Activated B cell treated with CpG ODN at 0.5 μM for 24 hours (primary cell): ENCODE data around the gene PTPRJ. TPM values are rescaled to one million over a fixed set of nuclear protein-coding genes. Genes with fewer than 3 reads are reported as not detected.
A peak's percentile ranks its signal among the peaks of the same experiment; 100 is the strongest.
"Not testable (repeated sequence)": the region's sequence is repeated elsewhere in the genome, so short reads cannot be mapped to it uniquely, and the experiment has no call there.

Experiments used
- ATAC-seq: fragments of 200-7000 bp; cut with Tn5 transposase; one replicate; pipeline ENCODE4 v1.10.0; 2021; ENCODE audit warnings: low read depth, mild to moderate bottlenecking, moderate library complexity
- CTCF ChIA-PET: fragments of 350-600 bp; sonication (Branson Sonifier 250); formaldehyde crosslinking; loops from one replicate; lab custom pipeline; 2021; ENCODE audit warnings: antibody characterized with exemption; lab: Charles Lee
- POLR2A ChIA-PET: fragments of 350-600 bp; sonication (Branson Sonifier 250); formaldehyde crosslinking; loops from one replicate; lab custom pipeline; 2021; ENCODE audit warnings: antibody characterized with exemption; lab: Charles Lee
- DNase-seq: peaks from one replicate; pipeline ENCODE4 v3.0.0; 2022
- H3K27ac Mint-ChIP-seq: one replicate; pipeline ENCODE4 v1.8.0; 2020; ENCODE audit warnings: mixed read lengths
- H3K27me3 Mint-ChIP-seq: one replicate; pipeline ENCODE4 v1.8.0; 2021; ENCODE audit warnings: mixed read lengths
- H3K36me3 Mint-ChIP-seq: one replicate; pipeline ENCODE4 v1.8.0; 2021; ENCODE audit warnings: low read depth, mixed read lengths
- H3K4me1 Mint-ChIP-seq: one replicate; pipeline ENCODE4 v1.8.0; 2021; ENCODE audit warnings: mixed read lengths
- H3K4me3 Mint-ChIP-seq: one replicate; pipeline ENCODE4 v1.8.0; 2020; ENCODE audit warnings: mild to moderate bottlenecking, mixed read lengths
- H3K9me3 Mint-ChIP-seq: one replicate; pipeline ENCODE4 v1.8.0; 2020; ENCODE audit warnings: mixed read lengths
- CTCF ChIP-seq: fragments of 200-600 bp; IDR thresholded peaks from one replicate; pipeline ENCODE4 v1.8.0; 2022; ENCODE audit warnings: antibody characterized with exemption, mild to moderate bottlenecking
- intact Hi-C: fragments of 100-400 bp; cut with micrococcal nuclease; formaldehyde crosslinking; loops from one replicate; pipeline ENCODE4 v1.15.1; 2024
- total RNA-seq: library from RNA; stranded (reverse); gene quantifications from 2 replicates; pipeline ENCODE4 v1.2.3, GENCODE V29; 2022

Gene PTPRJ
- total RNA-seq, 1 donor from 2014 or later, result 19.2 TPM

GRCh38 chr11:48019595-48019994 is 39.2 kb downstream of the PTPRJ start:
- intact Hi-C loops, result no loop called here
- DNase-seq (no peak), ATAC-seq (no peak)
- no peaks in the 10 kb centered on the region for H3K36me3 Mint-ChIP-seq
- H3K4me3 Mint-ChIP-seq, result peak overlapping the region; percentile 40
- H3K9me3 Mint-ChIP-seq, result no peaks in the 10 kb centered on the region
- no peak for TF ChIP-seq CTCF
- POLR2A ChIA-PET, result interaction anchor here (0.6 to 3.8 kb wide), 15 partner anchors 11 to 165 kb away, joined by 3 to 26 read pairs (median 4); no protein-coding TSS in a partner anchor
- CTCF ChIA-PET, result interaction anchor here (0.8 to 3.2 kb wide), 11 partner anchors 11 to 165 kb away, joined by 3 to 22 read pairs (median 4); partner anchors contain the start of gene PTPRJ
- no peaks in the 10 kb centered on the region for H3K27me3 Mint-ChIP-seq
- H3K27ac Mint-ChIP-seq, result peak overlapping the region; percentile 88
- peaks cover 76% of the 10 kb centered on the region for H3K4me1 Mint-ChIP-seq

- intact Hi-C loops, result loop anchor here (1.0 kb wide), 7 partner anchors 12 to 162 kb away; no protein-coding TSS in a partner anchor
Measured at GRCh38 chr11:48020092-48020755, 39.9 kb downstream of the PTPRJ start.

GRCh38 chr11:48021201-48021820 is 41.0 kb downstream of the PTPRJ start:
- DNase-seq, H3K9me3 Mint-ChIP-seq, H3K27ac Mint-ChIP-seq, intact Hi-C loops, H3K4me3 Mint-ChIP-seq, H3K27me3 Mint-ChIP-seq, ATAC-seq, H3K36me3 Mint-ChIP-seq: not testable (repeated sequence)
- ChIA-PET POLR2A (interaction anchor here (1.9 kb wide), 1 partner anchor 12 kb away, joined by 14 read pairs; no protein-coding TSS in a partner anchor), CTCF (interaction anchor here (0.9 kb wide), 1 partner anchor 75 kb away, joined by 3 read pairs; no protein-coding TSS in a partner anchor)
- peaks cover 78% of the 10 kb centered on the region for H3K4me1 Mint-ChIP-seq

More at GRCh38 chr11:48020092-48020755, 39.9 kb downstream of the PTPRJ start:
- TF ChIP-seq CTCF, result no peak
- peak overlapping the region; percentile 40 for H3K4me3 Mint-ChIP-seq
- peaks cover 79% of the 10 kb centered on the region for H3K4me1 Mint-ChIP-seq
- no peak for DNase-seq
- H3K27ac Mint-ChIP-seq, result peak overlapping the region; percentile 88
- ChIA-PET CTCF (interaction anchor here (0.6 to 3.2 kb wide), 14 partner anchors 10 to 167 kb away, joined by 3 to 22 read pairs (median 4); partner anchors contain the start of gene PTPRJ), POLR2A (interaction anchor here (0.6 to 3.8 kb wide), 15 partner anchors 10 to 166 kb away, joined by 3 to 26 read pairs (median 4); no protein-coding TSS in a partner anchor)
- no peaks in the 10 kb centered on the region for H3K9me3 Mint-ChIP-seq
- ATAC-seq, result peak; percentile 80
- H3K27me3 Mint-ChIP-seq, result no peaks in the 10 kb centered on the region
- no peaks in the 10 kb centered on the region for H3K36me3 Mint-ChIP-seq

- peak; percentile 41 for ATAC-seq
- TF ChIP-seq CTCF, result no peak
- no peaks in the 10 kb centered on the region for H3K27me3 Mint-ChIP-seq
- intact Hi-C loops, result no loop called here
- peak overlapping the region; percentile 1 for H3K4me3 Mint-ChIP-seq
- no peak for DNase-seq
- peak overlapping the region; percentile 60 for H3K27ac Mint-ChIP-seq
- peaks cover 69% of the 10 kb centered on the region for H3K4me1 Mint-ChIP-seq
- peaks cover 4% of the 10 kb centered on the region for H3K36me3 Mint-ChIP-seq
- CTCF ChIA-PET, result no interaction called here
- H3K9me3 Mint-ChIP-seq, result no peaks in the 10 kb centered on the region
- POLR2A ChIA-PET, result interaction anchor here (0.6 kb wide), 1 partner anchor 446 kb away, joined by 10 read pairs; no protein-coding TSS in a partner anchor
Measured at GRCh38 chr11:48022445-48022844, 42.1 kb downstream of the PTPRJ start.

GRCh38 chr11:48023608-48024007 is 43.2 kb downstream of the PTPRJ start:
- intact Hi-C loops, POLR2A ChIA-PET, DNase-seq, H3K4me3 Mint-ChIP-seq, ATAC-seq, H3K27me3 Mint-ChIP-seq, H3K27ac Mint-ChIP-seq, H3K36me3 Mint-ChIP-seq, CTCF ChIA-PET, H3K9me3 Mint-ChIP-seq: not testable (repeated sequence)
- H3K4me1 Mint-ChIP-seq, result peaks cover 57% of the 10 kb centered on the region
